Neural cell (in vitro differentiated cells): ENCODE results near the gene SPOCK1.

ENCODE experiments used
- CTCF ChIP-seq: fragments of 450-650 bp; IDR thresholded peaks from 2 replicates; pipeline ENCODE4 v1.5.1; 2014; ENCODE audit warnings: antibody characterized with exemption, mild to moderate bottlenecking, moderate library complexity; ENCODE audit not compliant: poor library complexity, severe bottlenecking
- EP300 ChIP-seq: fragments of 450-650 bp; conservative IDR thresholded peaks from 2 replicates; pipeline ENCODE4 v1.6.1; 2014; ENCODE audit warnings: antibody characterized with exemption, mild to moderate bottlenecking, moderate library complexity; ENCODE audit not compliant: poor library complexity, severe bottlenecking
- EZH2 ChIP-seq: fragments of 200-600, 300-800 bp; shearing (Covaris generic), sonication (generic); IDR thresholded peaks from 2 replicates; pipeline ENCODE4 v1.6.1; 2014; ENCODE audit warnings: antibody characterized with exemption, low read length, borderline replicate concordance, mild to moderate bottlenecking; ENCODE audit not compliant: insufficient read depth, poor library complexity, severe bottlenecking
- POLR2AphosphoS5 ChIP-seq: IDR thresholded peaks from 2 replicates; pipeline ENCODE4 v1.6.1; 2012
- RAD21 ChIP-seq: fragments of 450-650 bp; conservative IDR thresholded peaks from 2 replicates; pipeline ENCODE4 v1.6.1; 2014; ENCODE audit warnings: antibody characterized with exemption, mild to moderate bottlenecking, moderate library complexity
- REST ChIP-seq: IDR thresholded peaks from 2 replicates; pipeline ENCODE4 v1.6.1; 2012; ENCODE audit warnings: borderline replicate concordance
- SMC3 ChIP-seq: fragments of 450-650 bp; conservative IDR thresholded peaks from 2 replicates; pipeline ENCODE4 v1.6.1; 2014; ENCODE audit warnings: antibody characterized with exemption, mild to moderate bottlenecking, moderate library complexity; ENCODE audit not compliant: poor library complexity
- TAF1 ChIP-seq: IDR thresholded peaks from 2 replicates; pipeline ENCODE4 v1.6.1; 2012; ENCODE audit warnings: low read depth

GRCh38 chr5:137184734-137185133 lies 314.4 kb downstream of the SPOCK1 start:
- TF ChIP-seq POLR2AphosphoS5, result no peak
- no peak for TF ChIP-seq CTCF
- no peak for TF ChIP-seq REST
- TF ChIP-seq EP300, result no peak
- TF ChIP-seq RAD21, result no peak
- TF ChIP-seq TAF1, result no peak
- no peak for TF ChIP-seq EZH2
- TF ChIP-seq SMC3, result no peak
